Activated naive CD8-positive, alpha-beta T cell treated with anti-CD3 and anti-CD28 coated beads, Interleukin-2, amount 50 U/mL, for 16 hours (primary cell): ENCODE results near the gene STMN3.
"Not testable (repeated sequence)": the region's sequence is repeated elsewhere in the genome, so short reads cannot be mapped to it uniquely, and the experiment has no call there.

Source experiments
- DNase-seq: peaks from one replicate; pipeline ENCODE4 v3.0.0-alpha.2; 2020; ENCODE audit warnings: low read depth, low spot score

Gene STMN3

GRCh38 chr20:63617092-63617875, 35.9 kb downstream of the STMN3 start:
- DNase-seq = no peak

DNA sequence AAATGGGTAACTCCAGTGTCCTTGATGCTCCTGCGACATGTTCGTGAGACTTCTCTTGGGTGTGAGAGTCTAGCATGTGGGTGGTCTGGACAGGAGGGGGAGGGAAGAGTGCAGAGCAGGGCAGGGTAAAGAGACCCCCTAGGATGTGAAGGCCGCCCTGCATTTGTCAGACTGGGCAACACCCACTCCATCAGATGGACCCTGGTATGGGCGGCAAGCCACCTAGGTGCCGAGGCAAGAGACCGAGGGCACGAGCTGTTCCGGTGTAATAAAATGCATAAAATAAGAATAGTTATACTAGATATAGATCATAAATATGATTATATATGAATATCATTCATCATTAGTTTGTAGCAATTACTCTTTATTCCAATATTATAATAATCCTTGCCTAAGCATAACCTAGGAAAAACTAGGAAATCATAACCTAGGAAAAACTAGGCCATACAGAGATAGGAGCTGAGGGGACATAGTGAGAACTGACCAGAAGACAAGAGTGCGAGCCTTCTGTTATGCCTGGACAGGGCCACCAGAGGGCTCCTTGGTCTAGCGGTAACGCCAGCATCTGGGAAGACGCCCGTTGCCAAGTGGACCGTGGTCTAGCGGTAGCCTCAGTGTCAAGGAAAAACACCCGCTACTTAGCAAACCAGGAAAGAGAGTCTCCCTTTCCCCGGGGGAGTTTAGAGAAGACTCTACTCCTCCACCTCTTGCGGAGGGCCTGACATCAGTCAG, 39.2 kb downstream of the STMN3 start:
- not testable (repeated sequence) for DNase-seq

- no peak for DNase-seq
Measured at GRCh38 chr20:63612276-63612931, 40.8 kb downstream of the STMN3 start.

GRCh38 chr20:63611646-63612045, 41.6 kb downstream of the STMN3 start:
- no peak for DNase-seq

DNA sequence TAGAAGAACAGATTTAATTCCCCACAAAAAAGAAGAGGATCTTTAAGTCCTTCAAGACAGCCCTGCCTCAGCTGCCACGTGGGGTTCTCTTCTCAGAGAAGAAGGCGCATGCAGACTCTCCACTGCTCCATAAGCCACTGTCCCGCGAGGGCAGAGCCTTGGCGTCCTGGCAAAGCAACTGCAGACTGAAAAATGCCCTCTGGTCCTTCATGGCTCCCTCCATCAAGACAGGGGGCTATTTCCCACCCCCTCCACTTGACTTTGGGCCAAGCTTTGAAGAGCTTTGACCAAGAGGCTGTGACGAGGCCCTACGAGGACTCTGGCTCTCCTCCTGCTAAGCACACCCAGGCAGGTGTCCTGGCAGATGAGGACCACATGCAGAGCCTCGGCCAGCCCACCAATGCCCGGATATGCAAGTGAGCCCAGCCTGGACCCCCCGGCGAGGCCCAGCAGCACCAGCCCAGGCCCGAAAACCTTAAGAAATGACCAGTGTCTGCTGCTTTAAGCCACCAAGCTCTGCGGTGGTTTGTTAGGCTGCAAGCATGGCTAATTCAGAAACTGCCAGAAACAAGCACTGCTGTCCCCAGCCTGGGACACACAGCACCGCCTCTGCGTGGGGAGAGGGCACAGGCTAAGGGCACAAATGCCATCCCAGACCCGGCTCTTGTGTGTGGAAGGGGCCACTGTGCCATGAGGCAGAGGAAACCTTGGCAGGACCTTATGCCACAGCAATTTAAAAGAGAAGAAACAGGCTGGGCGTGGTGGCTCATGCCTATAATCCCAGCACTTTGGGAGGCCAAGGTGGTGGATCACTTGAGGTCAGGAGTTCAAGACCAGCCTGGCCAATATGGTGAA, 42.4 kb downstream of the STMN3 start:
- no peak for DNase-seq

DNA sequence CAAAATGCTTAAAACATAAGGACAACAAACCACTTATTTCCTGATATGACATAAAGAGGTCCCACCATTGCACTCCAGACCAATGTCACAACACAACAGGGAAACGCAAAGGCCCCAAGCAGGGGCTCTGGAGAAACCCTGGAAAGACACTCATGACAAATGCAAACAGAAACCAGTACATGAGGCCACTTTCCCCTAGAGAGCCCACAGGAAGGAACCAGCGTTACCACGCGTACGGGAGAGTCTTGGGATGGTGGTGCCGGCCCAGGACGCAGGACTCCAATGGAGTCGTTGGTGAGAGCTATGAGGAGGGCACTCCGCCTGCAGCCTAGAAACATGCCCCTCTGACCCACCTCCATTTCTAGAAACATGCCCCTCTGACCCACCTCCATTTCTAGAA, 46.5 kb downstream of the STMN3 start:
- no peak for DNase-seq

GRCh38 chr20:63602321-63602720, 50.9 kb downstream of the STMN3 start:
- DNase-seq = no peak

DNA sequence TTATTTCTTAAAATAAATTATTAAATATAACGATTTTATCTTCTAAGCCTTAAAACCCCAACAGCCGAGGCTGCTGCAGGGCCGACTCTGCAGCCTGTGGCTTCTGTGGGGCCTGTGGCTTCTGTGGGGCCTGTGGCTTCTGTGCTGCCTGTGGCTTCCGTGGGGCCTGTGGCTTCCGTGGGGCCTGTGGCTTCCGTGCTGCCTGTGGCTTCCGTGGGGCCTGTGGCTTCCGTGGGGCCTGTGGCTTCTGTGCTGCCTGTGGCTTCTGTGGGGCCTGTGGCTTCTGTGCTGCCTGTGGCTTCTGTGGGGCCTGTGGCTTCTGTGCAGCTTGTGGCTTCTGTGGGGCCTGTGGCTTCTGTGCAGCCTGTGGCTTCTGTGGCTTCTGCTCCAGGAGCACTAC, 51.5 kb downstream of the STMN3 start:
- not testable (repeated sequence) for DNase-seq

- DNase-seq = no peak
Measured at GRCh38 chr20:63599396-63600050, 53.7 kb downstream of the STMN3 start.

DNA sequence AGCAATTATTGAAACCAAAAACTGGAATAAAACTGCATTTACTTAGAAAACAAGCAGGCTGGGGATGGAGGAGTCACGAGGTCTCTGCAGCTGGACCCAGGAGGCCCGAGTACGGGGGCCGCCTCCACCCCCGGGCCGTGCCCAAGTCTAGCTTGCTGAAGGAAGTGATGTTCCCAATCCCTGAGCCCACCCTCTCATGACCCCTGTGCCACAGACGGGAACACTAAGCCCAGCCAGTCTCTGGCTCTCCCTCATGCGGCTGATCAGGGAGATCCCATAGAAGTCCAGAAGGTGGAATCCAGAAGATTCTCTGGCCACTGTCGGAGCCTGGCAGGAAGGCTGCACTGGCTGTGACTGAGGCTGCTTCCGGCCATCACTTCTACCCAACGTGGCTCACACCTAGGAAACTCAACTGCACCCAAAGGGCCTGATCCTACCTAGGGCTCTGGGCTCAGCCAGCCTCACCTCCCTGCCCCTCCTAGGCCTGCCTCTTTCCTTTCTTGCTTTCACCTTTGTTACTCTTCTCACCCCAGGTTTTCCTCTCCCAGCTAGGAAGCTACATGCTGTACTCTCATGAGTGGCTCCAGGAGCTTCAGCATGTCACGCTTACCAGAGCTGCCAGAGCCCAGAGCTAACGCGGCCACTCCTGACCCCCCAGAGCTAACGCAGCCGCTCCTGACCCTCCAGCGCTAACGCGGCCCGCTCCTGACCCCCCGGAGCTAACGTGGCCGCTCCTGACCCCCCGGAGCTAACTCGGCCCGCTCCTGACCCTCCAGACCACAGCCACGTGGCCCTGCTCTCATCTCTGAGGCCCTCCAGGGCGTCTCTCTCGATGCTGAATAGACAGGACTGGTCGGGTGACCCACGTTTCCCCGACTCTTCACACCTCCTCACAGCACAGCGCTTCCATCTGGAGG, 54.5 kb downstream of the STMN3 start:
- no peak for DNase-seq

DNA sequence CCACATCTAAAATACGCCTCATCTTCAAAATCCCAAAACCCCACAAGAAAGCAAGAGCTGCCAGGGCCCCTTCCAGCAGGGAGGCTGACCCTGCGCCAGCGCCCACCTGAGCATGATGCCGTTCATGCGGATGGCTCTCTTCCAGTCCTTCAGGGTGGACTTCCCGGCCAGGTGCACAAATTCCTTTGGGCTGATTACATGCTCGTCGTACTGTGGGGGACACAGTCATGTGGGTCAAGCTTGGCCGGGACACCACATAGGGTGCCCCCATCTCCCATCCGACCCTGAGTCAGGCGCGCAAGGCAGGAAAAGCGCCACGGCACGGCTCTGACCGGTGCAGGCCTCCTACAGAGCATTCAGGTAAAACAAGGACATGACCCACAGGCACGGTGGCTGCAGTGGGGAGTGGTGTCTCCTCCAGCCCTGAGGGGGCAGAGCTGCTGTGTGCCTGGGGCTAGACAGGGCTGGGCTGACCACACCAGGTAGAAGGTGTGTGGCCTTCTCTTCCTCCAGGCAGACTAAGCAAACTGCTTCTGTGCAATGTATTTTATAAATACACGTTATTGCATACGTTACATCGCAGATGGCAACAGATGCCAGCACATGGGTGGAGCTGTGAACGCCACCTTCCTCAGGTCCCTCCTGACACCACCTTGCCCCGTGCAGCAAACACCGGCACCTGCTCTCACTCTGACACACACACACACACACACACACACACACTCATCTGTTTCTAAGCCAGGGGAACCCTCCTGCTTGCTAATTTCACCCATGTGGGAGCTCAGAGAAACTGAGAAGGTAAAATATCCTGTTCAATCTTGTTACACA, 55.4 kb downstream of the STMN3 start:
- DNase-seq = no peak

DNA sequence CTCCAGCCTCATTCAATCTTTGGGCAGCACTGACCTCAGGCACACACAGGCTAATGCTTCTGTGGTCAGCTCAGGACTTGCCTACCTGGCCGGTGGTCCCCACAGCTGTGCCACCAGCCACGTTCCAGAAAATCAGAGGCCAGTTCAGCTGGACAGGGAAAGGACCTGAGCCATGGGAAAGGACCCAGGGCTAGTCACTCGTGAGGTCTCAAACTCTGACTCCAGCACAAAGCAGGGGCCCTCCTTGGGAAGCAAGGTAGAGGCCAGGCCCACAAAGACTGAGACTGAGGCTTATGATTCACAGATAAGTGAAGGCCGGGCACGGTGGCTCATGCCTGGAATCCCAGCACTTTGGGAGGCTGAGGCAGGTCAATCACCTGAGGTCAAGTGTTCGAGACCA, 56.8 kb downstream of the STMN3 start:
- no peak for DNase-seq

GRCh38 chr20:63595416-63596127, 57.7 kb downstream of the STMN3 start:
- DNase-seq = no peak

GRCh38 chr20:63594043-63594561, 59.1 kb downstream of the STMN3 start:
- no peak for DNase-seq

GRCh38 chr20:63592661-63593060, 60.6 kb downstream of the STMN3 start:
- no peak for DNase-seq

DNA sequence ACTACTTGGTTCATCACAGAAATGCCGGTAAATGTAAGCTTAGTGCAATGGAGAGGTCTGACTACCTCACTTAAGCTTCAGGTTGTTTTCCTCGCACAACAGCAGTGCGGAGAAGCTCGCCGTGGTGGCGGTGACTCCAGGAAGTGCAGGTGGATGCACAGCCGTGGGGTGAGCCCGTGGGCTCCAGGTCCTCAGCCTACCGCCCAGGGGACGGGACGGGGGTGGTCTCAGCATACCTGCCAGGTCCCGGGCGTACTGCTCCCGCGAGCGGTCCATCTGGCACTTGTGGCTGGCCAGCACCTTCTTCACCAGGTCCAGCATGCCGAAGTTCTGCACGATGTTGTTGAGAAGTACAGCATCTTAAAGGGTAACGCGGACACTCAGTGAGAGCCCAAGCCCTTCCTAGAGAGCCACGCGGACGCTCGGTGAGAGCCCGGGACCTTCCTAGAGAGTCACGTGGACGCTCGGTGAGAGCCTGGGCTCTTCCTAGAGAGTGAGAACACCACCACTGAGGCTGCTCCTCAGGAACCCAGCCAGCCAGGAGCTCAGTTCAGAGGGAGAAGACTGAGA, 61.4 kb downstream of the STMN3 start:
- DNase-seq = no peak

GRCh38 chr20:63591147-63591533, 62.1 kb downstream of the STMN3 start:
- no peak for DNase-seq
